Skeletal muscle satellite cell (primary cell): ENCODE data around the gene VTCN1.
"Not testable (repeated sequence)": the region's sequence is repeated elsewhere in the genome, so short reads cannot be mapped to it uniquely, and the experiment has no call there.

Experiments
- H3K27me3 ChIP-seq: 2 replicates; pipeline ENCODE4 v1.7.0; 2013; ENCODE audit warnings: low read length; ENCODE audit not compliant: control insufficient read depth, insufficient read depth
- H3K36me3 ChIP-seq: 2 replicates; pipeline ENCODE4 v1.7.0; 2013; ENCODE audit warnings: mild to moderate bottlenecking, control low read depth, low read length; ENCODE audit not compliant: insufficient read depth
- H3K4me1 ChIP-seq: 2 replicates; pipeline ENCODE4 v1.7.0; 2013; ENCODE audit warnings: low read length; ENCODE audit not compliant: control insufficient read depth, insufficient read depth
- H3K4me2 ChIP-seq: 2 replicates; pipeline ENCODE4 v1.7.0; 2013; ENCODE audit warnings: mild to moderate bottlenecking, low read length
- H3K4me3 ChIP-seq: 2 replicates; pipeline ENCODE4 v1.7.0; 2013; ENCODE audit warnings: low read length
- H3K9ac ChIP-seq: 2 replicates; pipeline ENCODE4 v1.7.0; 2013; ENCODE audit warnings: mild to moderate bottlenecking, low read depth, low read length, moderate library complexity
- H3K9me3 ChIP-seq: replicated peaks from 2 replicates; pipeline ENCODE4 v1.7.0; 2013; ENCODE audit warnings: mild to moderate bottlenecking, control low read depth, low read length

Gene VTCN1

DNA sequence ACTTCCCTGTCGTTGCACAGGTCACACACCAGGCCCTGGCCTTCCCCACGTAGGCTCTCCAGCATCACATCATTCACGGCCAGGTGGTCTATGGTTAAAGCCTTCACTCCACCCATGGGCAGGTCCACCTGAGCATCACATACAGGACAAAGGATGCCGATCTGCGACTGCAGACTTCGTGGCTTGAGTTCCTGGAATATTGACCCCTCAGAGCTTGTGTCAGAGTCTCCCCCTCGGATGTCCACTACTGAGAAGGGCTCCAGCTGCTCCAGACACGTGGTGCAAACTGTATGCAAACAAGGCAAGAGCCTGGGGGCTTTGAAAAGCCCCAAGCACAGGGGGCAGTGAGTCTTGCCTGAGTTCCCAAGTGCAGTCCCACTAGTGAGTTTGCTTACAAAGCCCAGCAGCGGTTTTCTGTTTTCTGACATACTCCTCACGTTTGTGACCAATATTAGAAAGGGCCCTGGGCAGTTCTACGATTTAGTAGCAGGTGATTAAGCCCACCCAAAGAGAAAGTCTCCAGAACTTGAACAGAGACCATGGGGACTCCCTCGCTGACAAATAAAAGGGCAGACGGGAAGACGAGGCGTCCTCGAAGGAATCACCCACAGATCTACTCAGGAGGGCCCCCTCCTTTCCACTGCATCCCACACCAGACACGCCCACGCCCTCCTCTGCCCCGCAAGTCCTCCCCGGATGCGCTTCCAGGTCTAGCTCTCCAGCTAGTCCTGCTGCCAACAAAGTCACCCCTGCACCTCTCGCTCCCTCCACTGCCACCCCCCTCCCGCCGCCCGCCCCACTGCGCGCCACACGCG lies 89.7 kb downstream of the VTCN1 start:
- H3K9ac ChIP-seq, result peak overlapping the region; percentile 90
- H3K36me3 ChIP-seq, result no peaks in the 10 kb centered on the region
- peaks cover 14% of the 10 kb centered on the region for H3K4me1 ChIP-seq
- H3K4me2 ChIP-seq, result peak overlapping the region; percentile 95
- no peaks in the 10 kb centered on the region for H3K9me3 ChIP-seq
- H3K4me3 ChIP-seq, result peak overlapping the region; percentile 89
- H3K27me3 ChIP-seq, result peaks cover 13% of the 10 kb centered on the region

GRCh38 chr1:117119144-117119543 lies 91.6 kb downstream of the VTCN1 start:
- not testable (repeated sequence) for H3K9me3 ChIP-seq, H3K36me3 ChIP-seq, H3K27me3 ChIP-seq, H3K4me2 ChIP-seq, H3K4me3 ChIP-seq, H3K9ac ChIP-seq
- peaks cover 14% of the 10 kb centered on the region for H3K4me1 ChIP-seq

GRCh38 chr1:117118137-117118536 lies 92.6 kb downstream of the VTCN1 start:
- Histone ChIP-seq H3K27me3 (no peaks in the 10 kb centered on the region), H3K9me3 (no peaks in the 10 kb centered on the region), H3K4me1 (peaks cover 14% of the 10 kb centered on the region), H3K4me2 (no peak overlapping the region), H3K9ac (no peak overlapping the region), H3K4me3 (no peak overlapping the region), H3K36me3 (peaks cover 3% of the 10 kb centered on the region)

DNA sequence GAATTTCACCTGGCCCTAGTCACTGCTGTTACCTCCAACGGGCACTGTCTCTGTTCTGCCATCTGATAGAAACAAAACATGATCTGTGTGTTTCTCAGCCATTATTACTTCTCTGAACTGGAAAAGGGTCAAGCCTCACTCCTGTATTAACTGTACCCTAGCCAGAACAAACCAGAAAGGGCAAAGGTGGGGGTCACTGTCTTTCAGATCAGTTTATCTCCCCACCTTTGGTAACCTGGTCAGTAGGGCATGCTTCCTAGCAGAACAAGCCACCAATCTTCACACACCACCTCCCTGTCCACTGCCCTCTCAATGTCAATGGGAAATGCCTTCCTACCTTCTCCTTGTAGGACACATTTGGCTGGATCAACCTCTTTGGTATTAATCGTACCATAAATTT lies 93.0 kb downstream of the VTCN1 start:
- peaks cover 14% of the 10 kb centered on the region for H3K4me1 ChIP-seq
- no peak overlapping the region for H3K9ac ChIP-seq
- H3K36me3 ChIP-seq, result peaks cover 6% of the 10 kb centered on the region
- H3K27me3 ChIP-seq, result no peaks in the 10 kb centered on the region
- H3K9me3 ChIP-seq, result no peaks in the 10 kb centered on the region
- H3K4me2 ChIP-seq, result no peak overlapping the region
- no peak overlapping the region for H3K4me3 ChIP-seq

DNA sequence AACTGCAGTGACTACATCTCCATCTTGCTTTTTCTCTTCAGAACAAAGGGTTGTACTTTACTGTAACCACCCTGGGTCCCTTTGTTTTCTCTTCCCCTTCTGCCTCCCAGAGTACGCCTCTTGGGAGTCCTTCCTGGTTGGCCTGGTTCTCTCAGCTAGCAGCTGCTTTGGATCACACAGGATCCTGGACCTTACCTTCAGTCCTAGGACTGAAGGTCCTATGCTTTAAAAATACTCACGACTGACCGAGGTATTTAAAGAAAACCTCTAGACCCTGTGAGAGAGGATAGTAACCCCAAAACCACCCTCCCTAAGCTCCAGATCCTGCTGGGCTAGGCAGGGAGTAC lies 94.0 kb downstream of the VTCN1 start:
- Histone ChIP-seq H3K9ac (no peak overlapping the region), H3K36me3 (peaks cover 6% of the 10 kb centered on the region), H3K4me3 (no peak overlapping the region), H3K27me3 (no peaks in the 10 kb centered on the region), H3K4me1 (peaks cover 7% of the 10 kb centered on the region), H3K4me2 (no peak overlapping the region), H3K9me3 (no peaks in the 10 kb centered on the region)

GRCh38 chr1:117116090-117116783 lies 94.5 kb downstream of the VTCN1 start:
- peaks cover 8% of the 10 kb centered on the region for H3K4me1 ChIP-seq
- H3K9ac ChIP-seq, result no peak overlapping the region
- H3K9me3 ChIP-seq, result no peaks in the 10 kb centered on the region
- H3K36me3 ChIP-seq, result peaks cover 6% of the 10 kb centered on the region
- H3K4me3 ChIP-seq, result no peak overlapping the region
- no peak overlapping the region for H3K4me2 ChIP-seq
- H3K27me3 ChIP-seq, result no peaks in the 10 kb centered on the region

GRCh38 chr1:117114877-117115276 lies 95.8 kb downstream of the VTCN1 start:
- no peaks in the 10 kb centered on the region for H3K9me3 ChIP-seq
- no peak overlapping the region for H3K9ac ChIP-seq
- no peak overlapping the region for H3K4me3 ChIP-seq
- H3K4me1 ChIP-seq, result peaks cover 13% of the 10 kb centered on the region
- H3K4me2 ChIP-seq, result no peak overlapping the region
- H3K27me3 ChIP-seq, result no peaks in the 10 kb centered on the region
- H3K36me3 ChIP-seq, result peaks cover 6% of the 10 kb centered on the region

DNA sequence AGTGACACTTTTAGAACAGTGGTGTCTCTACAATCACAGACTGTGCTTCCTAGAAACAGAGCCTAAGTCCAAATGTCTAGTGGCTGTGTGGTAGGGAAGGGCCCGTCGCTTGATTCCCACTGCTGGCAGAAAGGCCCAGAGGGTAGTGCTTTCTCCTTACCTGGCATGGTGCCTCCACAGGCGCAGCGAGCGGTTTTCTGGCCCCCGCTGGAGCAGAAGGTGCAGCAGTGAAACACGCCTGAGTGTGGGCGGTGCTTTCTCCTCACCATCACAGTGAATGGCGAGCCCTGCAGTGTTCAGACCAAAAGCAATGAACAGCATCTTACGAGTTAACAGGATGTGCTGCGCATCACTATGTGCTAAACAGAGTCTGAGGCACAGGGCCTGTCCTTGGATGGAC lies 97.5 kb downstream of the VTCN1 start:
- Histone ChIP-seq H3K36me3 (peaks cover 6% of the 10 kb centered on the region), H3K4me2 (no peak overlapping the region), H3K4me3 (no peak overlapping the region), H3K9me3 (no peaks in the 10 kb centered on the region), H3K4me1 (peaks cover 13% of the 10 kb centered on the region), H3K9ac (no peak overlapping the region), H3K27me3 (no peaks in the 10 kb centered on the region)

DNA sequence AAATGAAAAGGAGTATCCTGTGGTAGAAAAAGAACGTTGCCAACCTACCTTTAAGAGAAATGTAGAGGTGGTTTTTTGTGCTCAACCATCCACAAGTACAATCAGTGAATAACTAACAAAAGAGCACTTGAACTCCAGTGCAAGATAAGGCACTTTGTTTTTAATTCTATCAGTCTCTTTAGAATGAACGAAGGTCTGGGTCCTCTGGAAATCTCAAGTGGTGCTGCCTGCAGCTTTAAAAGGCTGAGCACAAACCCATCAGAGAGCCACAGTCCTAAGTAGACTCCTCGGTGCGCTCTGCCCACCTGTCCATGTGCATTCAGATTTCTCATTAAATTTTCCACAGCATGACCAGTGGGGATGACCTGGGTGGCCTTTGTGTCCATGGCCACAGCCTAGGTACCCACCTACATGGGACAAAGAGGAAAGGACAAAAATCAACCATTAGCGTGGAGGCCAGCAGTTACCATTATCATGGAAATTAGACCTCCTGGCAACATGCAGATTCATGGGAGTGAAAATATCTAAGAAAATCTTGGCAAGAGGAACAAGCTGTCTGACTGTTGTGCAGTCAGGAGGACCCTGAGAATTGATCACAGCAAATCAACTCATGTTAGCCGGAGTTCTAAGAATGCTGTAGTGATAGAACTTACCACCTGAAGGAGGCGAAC lies 98.5 kb downstream of the VTCN1 start:
- H3K27me3 ChIP-seq, result no peaks in the 10 kb centered on the region
- no peak overlapping the region for H3K4me3 ChIP-seq
- peaks cover 13% of the 10 kb centered on the region for H3K4me1 ChIP-seq
- no peaks in the 10 kb centered on the region for H3K9me3 ChIP-seq
- H3K36me3 ChIP-seq, result peaks cover 6% of the 10 kb centered on the region
- H3K9ac ChIP-seq, result no peak overlapping the region
- H3K4me2 ChIP-seq, result no peak overlapping the region

DNA sequence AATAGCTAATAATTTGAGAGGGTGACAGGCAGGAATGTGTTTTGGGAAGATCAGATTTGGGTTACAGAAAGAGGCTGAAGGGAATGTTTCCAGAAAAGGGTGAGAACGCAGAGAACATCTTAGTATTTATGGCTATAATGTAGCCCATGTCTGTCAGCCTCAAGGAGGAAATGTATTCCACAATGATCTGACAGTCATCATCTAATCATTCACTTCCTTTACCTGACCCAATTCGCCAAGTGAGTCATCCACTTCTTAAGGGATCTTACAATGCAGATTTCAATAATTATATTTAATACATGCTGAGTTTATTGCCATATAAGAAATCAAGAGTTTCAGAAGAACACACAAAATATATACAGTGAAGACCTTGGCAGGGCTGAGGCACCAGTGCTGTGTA lies 100.0 kb downstream of the VTCN1 start:
- Histone ChIP-seq H3K27me3 (no peaks in the 10 kb centered on the region), H3K4me3 (no peak overlapping the region), H3K9ac (no peak overlapping the region), H3K9me3 (no peaks in the 10 kb centered on the region), H3K4me1 (peaks cover 13% of the 10 kb centered on the region), H3K4me2 (no peak overlapping the region), H3K36me3 (peaks cover 12% of the 10 kb centered on the region)

DNA sequence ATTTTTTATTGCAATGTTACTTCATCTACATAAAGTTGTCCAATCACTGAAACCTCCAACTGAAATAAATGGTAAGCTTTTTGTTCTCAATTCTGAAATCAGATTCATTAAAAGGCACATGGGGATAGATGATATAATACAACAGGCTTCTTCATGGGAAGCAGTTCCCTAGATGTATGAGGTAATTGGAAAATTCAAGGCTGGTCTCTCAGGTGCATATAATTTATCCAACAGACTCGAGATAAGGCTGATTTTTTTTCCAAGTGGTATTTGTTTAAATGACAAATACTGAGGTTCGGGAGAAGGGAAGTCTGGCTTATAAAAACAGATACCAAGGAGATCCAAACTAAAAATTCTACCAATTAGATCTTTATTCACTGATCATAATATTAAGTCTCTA lies 103.4 kb downstream of the VTCN1 start:
- H3K9ac ChIP-seq, result no peak overlapping the region
- H3K4me1 ChIP-seq, result peaks cover 13% of the 10 kb centered on the region
- H3K27me3 ChIP-seq, result no peaks in the 10 kb centered on the region
- no peak overlapping the region for H3K4me2 ChIP-seq
- peaks cover 17% of the 10 kb centered on the region for H3K36me3 ChIP-seq
- no peaks in the 10 kb centered on the region for H3K9me3 ChIP-seq
- no peak overlapping the region for H3K4me3 ChIP-seq
